H1 (cell line): Measurements from ENCODE around the gene SULF2. TPM values are rescaled to one million over a fixed set of nuclear protein-coding genes. Genes with fewer than 3 reads are reported as not detected.

Experiments used
- CTCF ChIA-PET: fragments of 300-600 bp; sonication (Branson Sonifier 250); formaldehyde crosslinking; loops from one replicate; lab custom pipeline; 2021; ENCODE audit not compliant: partially characterized antibody; lab: Charles Lee
- POLR2A ChIA-PET: fragments of 300-600 bp; sonication (Branson Sonifier 250); formaldehyde crosslinking; loops from one replicate; lab custom pipeline; 2021; ENCODE audit warnings: inconsistent platforms; ENCODE audit not compliant: partially characterized antibody; lab: Charles Lee
- DNase-seq, 2 experiments: peaks; one replicate each; pipeline versions ENCODE4 v3.0.0 to v3.0.0-alpha.2; 2010 to 2022; ENCODE audit warnings: low spot score in 2 of 2, low read depth in 1 of 2, mixed read lengths in 1 of 2
- FAIRE-seq: peaks from 2 replicates; lab custom pipeline; 2011; peaks lifted over from hg19 to GRCh38; lab: Jason Lieb, UNC
- H2AFZ ChIP-seq: 2 replicates; pipeline ENCODE4 v1.8.1; 2012; ENCODE audit warnings: low read length, inconsistent platforms
- H2AK5ac ChIP-seq: 2 replicates; pipeline ENCODE4 v1.6.1; 2013; ENCODE audit warnings: low read depth, low read length
- H2BK120ac ChIP-seq: replicated peaks from 2 replicates; pipeline ENCODE3; 2013; ENCODE audit warnings: low read depth, low read length, inconsistent platforms
- H2BK12ac ChIP-seq: 2 replicates; pipeline ENCODE4 v1.6.1; 2013; ENCODE audit warnings: low read depth, low read length
- H2BK15ac ChIP-seq: 2 replicates; pipeline ENCODE4 v1.6.1; 2013; ENCODE audit warnings: low read length
- H2BK20ac ChIP-seq: 2 replicates; pipeline ENCODE4 v1.6.1; 2013; ENCODE audit warnings: low read length
- H2BK5ac ChIP-seq: 2 replicates; pipeline ENCODE4 v1.6.1; 2013; ENCODE audit warnings: low read depth, low read length
- H3K14ac ChIP-seq: 2 replicates; pipeline ENCODE4 v1.6.1; 2013; ENCODE audit warnings: inconsistent platforms; ENCODE audit not compliant: insufficient read length
- H3K18ac ChIP-seq: 2 replicates; pipeline ENCODE4 v1.6.1; 2013; ENCODE audit warnings: low read length; ENCODE audit errors: extremely low read depth
- H3K23ac ChIP-seq: 2 replicates; pipeline ENCODE4 v1.6.1; 2013; ENCODE audit warnings: inconsistent platforms; ENCODE audit not compliant: insufficient read length
- H3K23me2 ChIP-seq: 2 replicates; pipeline ENCODE4 v1.6.1; 2013; ENCODE audit warnings: low read depth, low read length
- H3K27ac ChIP-seq: 2 replicates; pipeline ENCODE4 v1.6.1; 2011; ENCODE audit warnings: low read depth, low read length, inconsistent platforms
- H3K27me3 ChIP-seq, 4 experiments: replicated peaks in 1 of 4; 1 replicate in 1 of 4; 2 replicates in 3 of 4; pipeline versions ENCODE4 v1.6.1 to v1.8.1; 2011 to 2013; ENCODE audit warnings: low read length in 3 of 4, mild to moderate bottlenecking in 3 of 4, inconsistent platforms in 2 of 4, mixed read lengths in 2 of 4, moderate library complexity in 1 of 4; ENCODE audit not compliant: control insufficient read depth in 3 of 4, insufficient read depth in 3 of 4; ENCODE audit errors: extremely low read depth in 1 of 4
- H3K36me3 ChIP-seq, 4 experiments: 2 replicates each; pipeline versions ENCODE4 v1.6.1 to v1.8.1; 2011 to 2013; ENCODE audit warnings: mild to moderate bottlenecking in 4 of 4, low read length in 3 of 4, moderate library complexity in 2 of 4, control low read depth in 1 of 4, inconsistent platforms in 1 of 4; ENCODE audit not compliant: insufficient read depth in 4 of 4, control insufficient read depth in 2 of 4
- H3K4ac ChIP-seq: replicated peaks from 2 replicates; pipeline ENCODE3; 2013; ENCODE audit warnings: low read length, low read depth, mixed read lengths, inconsistent platforms; ENCODE audit not compliant: insufficient read length
- H3K4me1 ChIP-seq, 4 experiments: replicated peaks in 1 of 4; 1 replicate in 1 of 4; 2 replicates in 3 of 4; pipeline versions ENCODE4 v1.6.1 to v1.8.1; 2011 to 2013; ENCODE audit warnings: low read length in 3 of 4, inconsistent platforms in 2 of 4, mixed read lengths in 1 of 4; ENCODE audit not compliant: insufficient read depth in 4 of 4, control insufficient read depth in 3 of 4
- H3K4me2 ChIP-seq, 2 experiments: 2 replicates each; pipeline versions ENCODE4 v1.6.1 to v1.8.1; 2011 to 2013; ENCODE audit warnings: low read depth in 2 of 2, low read length in 2 of 2, control low read depth in 1 of 2, inconsistent platforms in 1 of 2, mild to moderate bottlenecking in 1 of 2; ENCODE audit not compliant: insufficient read depth in 1 of 2
- H3K4me3 ChIP-seq, 4 experiments: fragments of 200-600, 300-600 bp in 1 of 4; sonication (generic), shearing (Covaris generic), sonication (Bioruptor Twin) in 1 of 4; 2 replicates each; pipeline versions ENCODE4 v1.5.1 to v1.8.1; 2011 to 2016; ENCODE audit warnings: low read length in 4 of 4, low read depth in 3 of 4, control low read depth in 2 of 4, inconsistent platforms in 2 of 4, mild to moderate bottlenecking in 2 of 4, mixed read lengths in 1 of 4, moderate library complexity in 1 of 4; ENCODE audit not compliant: insufficient read depth in 2 of 4; ENCODE audit errors: extremely low read depth in 1 of 4
- H3K56ac ChIP-seq: replicated peaks from 2 replicates; pipeline ENCODE3; 2013; ENCODE audit warnings: low read depth, mild to moderate bottlenecking, mixed read lengths, low read length, inconsistent platforms; ENCODE audit not compliant: insufficient read length
- H3K79me1 ChIP-seq: 2 replicates; pipeline ENCODE4 v1.6.1; 2013; ENCODE audit warnings: low read depth, low read length, control low read depth
- H3K79me2 ChIP-seq, 2 experiments: 2 replicates each; pipeline versions ENCODE4 v1.6.1 to v1.8.1; 2012 to 2013; ENCODE audit warnings: low read length in 2 of 2, mild to moderate bottlenecking in 2 of 2, inconsistent platforms in 1 of 2; ENCODE audit not compliant: insufficient read depth in 2 of 2, control insufficient read depth in 1 of 2
- H3K9ac ChIP-seq, 4 experiments: replicated peaks in 1 of 4; 1 replicate in 1 of 4; 2 replicates in 3 of 4; pipeline versions ENCODE4 v1.6.1 to v1.8.1; 2011 to 2013; ENCODE audit warnings: low read depth in 3 of 4, low read length in 3 of 4, control low read depth in 2 of 4, mild to moderate bottlenecking in 2 of 4, moderate library complexity in 2 of 4, inconsistent platforms in 1 of 4; ENCODE audit errors: extremely low read depth in 1 of 4
- H3K9me3 ChIP-seq, 2 experiments: 2 replicates each; pipeline versions ENCODE4 v1.6.1 to v1.8.1; 2012 to 2013; ENCODE audit warnings: mild to moderate bottlenecking in 2 of 2, moderate library complexity in 2 of 2, control low read depth in 1 of 2, inconsistent platforms in 1 of 2, low read depth in 1 of 2, low read length in 1 of 2, mixed read lengths in 1 of 2; ENCODE audit not compliant: insufficient read depth in 2 of 2
- H4K20me1 ChIP-seq, 2 experiments: replicated peaks in 1 of 2; 2 replicates each; pipeline versions ENCODE3 to v1.8.1; 2011 to 2013; ENCODE audit warnings: inconsistent platforms in 2 of 2, low read length in 2 of 2, mild to moderate bottlenecking in 1 of 2; ENCODE audit not compliant: insufficient read depth in 2 of 2, control insufficient read depth in 1 of 2
- H4K5ac ChIP-seq: 2 replicates; pipeline ENCODE4 v1.6.1; 2013; ENCODE audit warnings: low read length, low read depth, mixed read lengths, inconsistent platforms; ENCODE audit not compliant: insufficient read length
- H4K8ac ChIP-seq: 2 replicates; pipeline ENCODE4 v1.8.0; 2013; ENCODE audit warnings: mild to moderate bottlenecking, moderate library complexity, low read length, inconsistent platforms; ENCODE audit not compliant: insufficient read depth; ENCODE audit errors: extremely low read depth
- H4K91ac ChIP-seq: replicated peaks from 2 replicates; pipeline ENCODE3; 2013; ENCODE audit warnings: low read length, mixed read lengths, inconsistent platforms; ENCODE audit not compliant: insufficient read length
- GTF2F1 ChIP-seq: IDR thresholded peaks from 2 replicates; pipeline ENCODE4 v1.6.1; 2012; ENCODE audit warnings: low read depth, low read length, improper control_type of control experiment, borderline replicate concordance
- KDM5A ChIP-seq: fragments of 200-600 bp; IDR thresholded peaks from 2 replicates; pipeline ENCODE4 v1.7.1; 2012; ENCODE audit warnings: mild to moderate bottlenecking, low read length, inconsistent platforms, mixed read lengths
- POLR2A ChIP-seq, 2 experiments: IDR thresholded peaks; 1 replicate in 1 of 2; 2 replicates in 1 of 2; pipeline ENCODE4 v1.6.1; 2011; ENCODE audit warnings: low read depth in 2 of 2, low read length in 2 of 2, mild to moderate bottlenecking in 2 of 2; ENCODE audit errors: control extremely low read depth in 1 of 2
- SP2 ChIP-seq: IDR thresholded peaks from 2 replicates; pipeline ENCODE4 v1.6.1; 2012; ENCODE audit warnings: mild to moderate bottlenecking, low read length, inconsistent platforms
- SRF ChIP-seq: IDR thresholded peaks from 2 replicates; pipeline ENCODE4 v1.6.1; 2011; ENCODE audit warnings: mild to moderate bottlenecking, low read depth, low read length, moderate library complexity
- TCF12 ChIP-seq: IDR thresholded peaks from 2 replicates; pipeline ENCODE4 v1.6.1; 2011; ENCODE audit warnings: low read depth, mild to moderate bottlenecking, low read length
- TEAD4 ChIP-seq: IDR thresholded peaks from 2 replicates; pipeline ENCODE4 v1.6.1; 2012; ENCODE audit warnings: low read depth, low read length, inconsistent platforms, mixed read lengths
- WGBS, 2 experiments: shearing (Covaris generic) in 1 of 2; methylation state at CpG; one replicate each; pipeline versions ENCODE4 v1.1.6 to v1.1.7; 2013 to 2015; ENCODE audit warnings: low lambda C conversion rate in 2 of 2, mixed read lengths in 2 of 2, inconsistent platforms in 1 of 2, low coverage in 1 of 2, missing lambda C conversion rate in 1 of 2; ENCODE audit not compliant: insufficient replicate concordance in 2 of 2, insufficient coverage in 1 of 2, insufficient read length in 1 of 2; ENCODE audit errors: extremely low coverage in 1 of 2, missing lambda C conversion rate in 1 of 2; 5-methylcytosine and 5-hydroxymethylcytosine counted together
- polyA plus RNA-seq, 7 experiments: library from polyadenylated mRNA; depleted of rRNA in 3 of 7; stranded (reverse) in 5 of 7; unstranded in 2 of 7; fragments of >200 nt in 5 of 7; fragments of 200-250 nt in 2 of 7; gene quantifications; 1 replicate in 5 of 7; 2 replicates in 1 of 7; 4 replicates in 1 of 7; pipeline versions ENCODE4 v1.2.1 to v1.2.3, GENCODE V29; 2011 to 2013; ENCODE audit warnings: missing spikeins in 2 of 7, mixed read lengths in 2 of 7
- total RNA-seq: library from RNA; stranded (reverse); fragmentation: NEBNext Ultra II Directional; extraction: Animal tissue kit (Norgen Biotek cat#: 25700); gene quantifications from 2 replicates; pipeline ENCODE4 v1.2.1, GENCODE V29; 2021
- TF ChIP-seq, protein P1 (sequence below), 3 experiments: IDR thresholded peaks; 1 replicate in 2 of 3; 2 replicates in 1 of 3; pipeline versions ENCODE4 v1.5.1 to v1.6.1; 2011; ENCODE audit warnings: low read length in 3 of 3, mild to moderate bottlenecking in 3 of 3, inconsistent platforms in 2 of 3, low read depth in 1 of 3, moderate library complexity in 1 of 3; ENCODE audit not compliant: insufficient read depth in 1 of 3; ENCODE audit errors: control extremely low read depth in 1 of 3
- TF ChIP-seq, protein P2 (sequence below): IDR thresholded peaks from 2 replicates; pipeline ENCODE4 v1.6.1; 2012; ENCODE audit warnings: low read length, inconsistent platforms

The SULF2 gene
- total and polyA plus RNA-seq, 2 of the 8 experiments (the other 6 are each of a cell fraction or from before 2014, with no cell fraction given), result 15.7 to 28.2 TPM

DNA sequence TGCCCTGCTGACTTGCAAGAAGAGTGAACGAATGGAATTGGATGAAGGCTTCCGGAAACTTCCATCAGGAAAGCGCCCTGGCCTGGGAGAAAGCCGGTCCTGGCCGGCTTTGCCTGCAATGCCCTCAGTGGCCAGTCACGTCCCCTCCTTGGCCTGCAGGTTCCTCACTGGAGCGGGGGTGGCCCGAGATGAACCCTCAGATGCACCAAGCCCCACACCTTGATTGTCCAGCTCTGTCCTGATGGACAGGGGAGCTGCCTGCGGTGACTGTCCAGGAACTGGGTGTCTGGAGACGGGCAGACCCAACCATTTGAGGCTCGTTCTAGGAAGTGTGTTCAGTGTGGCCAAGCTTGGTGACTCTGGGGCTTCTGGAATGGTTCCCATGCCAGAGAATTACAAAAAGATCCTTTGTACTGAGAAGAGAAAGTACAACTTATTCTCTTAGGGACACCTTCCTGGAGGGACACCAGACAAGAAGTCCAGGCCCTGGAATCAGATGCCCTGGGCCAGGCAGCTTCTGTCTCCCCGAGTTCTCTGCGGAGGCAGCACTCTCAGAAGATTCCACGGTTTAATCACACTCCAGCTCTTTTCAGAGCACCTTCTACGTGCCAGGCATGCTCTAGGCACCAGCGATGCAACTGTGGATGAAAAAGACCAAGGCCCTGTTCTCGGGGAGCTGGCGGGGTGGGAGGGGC, 17.1 kb upstream of the SULF2 start:
- ChIA-PET POLR2A (no interaction called here), CTCF (interaction anchor here (0.6 to 1.7 kb wide), 2 partner anchors 16 to 657 kb away, joined by 3 to 8 read pairs; no protein-coding TSS in a partner anchor)
- Histone ChIP-seq H3K14ac (no peak overlapping the region), H2BK15ac (no peak overlapping the region), H3K9ac (no peak overlapping the region), H3K9me3 (no peaks in the 10 kb centered on the region), H4K20me1 (no peaks in the 10 kb centered on the region), H3K27ac (no peak overlapping the region), H3K4me2 (no peak overlapping the region), H2AFZ (no peak overlapping the region), H3K23ac (no peak overlapping the region), H3K23me2 (peaks cover 6% of the 10 kb centered on the region), H2BK5ac (no peak overlapping the region), H3K4me3 (no peak overlapping the region), H3K27me3 (peaks cover 0 to 10% (median 2%) of the 10 kb centered on the region in 4 experiments; a peak in 3 of 7 replicates), H3K36me3 (no peaks in the 10 kb centered on the region), H3K4me1 (peaks cover 0 to 9% (median 1%) of the 10 kb centered on the region in 4 experiments; a peak in 5 of 7 replicates), H3K79me1 (no peaks in the 10 kb centered on the region), H4K91ac (no peak overlapping the region), H3K18ac (no peak overlapping the region; the same call in 1 of the 2 replicates), H2BK20ac (no peak overlapping the region), H4K8ac (no peak overlapping the region), H3K56ac (no peak overlapping the region), H2BK12ac (peak overlapping the region; percentile 27; the same call in 1 of the 2 replicates), H3K4ac (no peak overlapping the region), H2AK5ac (no peak overlapping the region), H2BK120ac (no peak overlapping the region), H4K5ac (no peak overlapping the region), H3K79me2 (no peaks in the 10 kb centered on the region)
- FAIRE-seq (no peak), DNase-seq (no peak)
- 93% methylated on average over 16 of the region's 18 CpGs; no CpG with 5 or more reads in 1 of the 2 experiments for WGBS, 2 experiments
- TF ChIP-seq, protein P1, sequence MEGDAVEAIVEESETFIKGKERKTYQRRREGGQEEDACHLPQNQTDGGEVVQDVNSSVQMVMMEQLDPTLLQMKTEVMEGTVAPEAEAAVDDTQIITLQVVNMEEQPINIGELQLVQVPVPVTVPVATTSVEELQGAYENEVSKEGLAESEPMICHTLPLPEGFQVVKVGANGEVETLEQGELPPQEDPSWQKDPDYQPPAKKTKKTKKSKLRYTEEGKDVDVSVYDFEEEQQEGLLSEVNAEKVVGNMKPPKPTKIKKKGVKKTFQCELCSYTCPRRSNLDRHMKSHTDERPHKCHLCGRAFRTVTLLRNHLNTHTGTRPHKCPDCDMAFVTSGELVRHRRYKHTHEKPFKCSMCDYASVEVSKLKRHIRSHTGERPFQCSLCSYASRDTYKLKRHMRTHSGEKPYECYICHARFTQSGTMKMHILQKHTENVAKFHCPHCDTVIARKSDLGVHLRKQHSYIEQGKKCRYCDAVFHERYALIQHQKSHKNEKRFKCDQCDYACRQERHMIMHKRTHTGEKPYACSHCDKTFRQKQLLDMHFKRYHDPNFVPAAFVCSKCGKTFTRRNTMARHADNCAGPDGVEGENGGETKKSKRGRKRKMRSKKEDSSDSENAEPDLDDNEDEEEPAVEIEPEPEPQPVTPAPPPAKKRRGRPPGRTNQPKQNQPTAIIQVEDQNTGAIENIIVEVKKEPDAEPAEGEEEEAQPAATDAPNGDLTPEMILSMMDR (IDR thresholded peaks at IDR 0.05; ENCODE audit: control extremely low read depth in 1 of 3, insufficient read depth in 1 of 3, low read depth in 1 of 3, low read length in 3 of 3), result no peak
- no peak for TF ChIP-seq SRF
- no peak for TF ChIP-seq SP2
- no peak for TF ChIP-seq TEAD4
- TF ChIP-seq TCF12, result no peak
- TF ChIP-seq, protein P2, sequence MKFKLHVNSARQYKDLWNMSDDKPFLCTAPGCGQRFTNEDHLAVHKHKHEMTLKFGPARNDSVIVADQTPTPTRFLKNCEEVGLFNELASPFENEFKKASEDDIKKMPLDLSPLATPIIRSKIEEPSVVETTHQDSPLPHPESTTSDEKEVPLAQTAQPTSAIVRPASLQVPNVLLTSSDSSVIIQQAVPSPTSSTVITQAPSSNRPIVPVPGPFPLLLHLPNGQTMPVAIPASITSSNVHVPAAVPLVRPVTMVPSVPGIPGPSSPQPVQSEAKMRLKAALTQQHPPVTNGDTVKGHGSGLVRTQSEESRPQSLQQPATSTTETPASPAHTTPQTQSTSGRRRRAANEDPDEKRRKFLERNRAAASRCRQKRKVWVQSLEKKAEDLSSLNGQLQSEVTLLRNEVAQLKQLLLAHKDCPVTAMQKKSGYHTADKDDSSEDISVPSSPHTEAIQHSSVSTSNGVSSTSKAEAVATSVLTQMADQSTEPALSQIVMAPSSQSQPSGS, result no peak
- no peak for TF ChIP-seq KDM5A
- TF ChIP-seq POLR2A (IDR thresholded peaks at IDR 0.05; ENCODE audit: control extremely low read depth in 1 of 2, low read depth in 2 of 2, low read length in 2 of 2), result no peak
- TF ChIP-seq GTF2F1, result no peak
